HG02642 (cell line): Measurements from ENCODE around the gene CAMSAP2.
"Not testable (repeated sequence)": the region's sequence is repeated elsewhere in the genome, so short reads cannot be mapped to it uniquely, and the experiment has no call there.

Source experiments
- ATAC-seq: cut with Tn5 transposase; IDR thresholded peaks from one replicate; pipeline ENCODE4 v1.9.1; 2021; ENCODE audit warnings: mild to moderate bottlenecking; ENCODE audit not compliant: unreplicated experiment, poor library complexity

Gene CAMSAP2

DNA sequence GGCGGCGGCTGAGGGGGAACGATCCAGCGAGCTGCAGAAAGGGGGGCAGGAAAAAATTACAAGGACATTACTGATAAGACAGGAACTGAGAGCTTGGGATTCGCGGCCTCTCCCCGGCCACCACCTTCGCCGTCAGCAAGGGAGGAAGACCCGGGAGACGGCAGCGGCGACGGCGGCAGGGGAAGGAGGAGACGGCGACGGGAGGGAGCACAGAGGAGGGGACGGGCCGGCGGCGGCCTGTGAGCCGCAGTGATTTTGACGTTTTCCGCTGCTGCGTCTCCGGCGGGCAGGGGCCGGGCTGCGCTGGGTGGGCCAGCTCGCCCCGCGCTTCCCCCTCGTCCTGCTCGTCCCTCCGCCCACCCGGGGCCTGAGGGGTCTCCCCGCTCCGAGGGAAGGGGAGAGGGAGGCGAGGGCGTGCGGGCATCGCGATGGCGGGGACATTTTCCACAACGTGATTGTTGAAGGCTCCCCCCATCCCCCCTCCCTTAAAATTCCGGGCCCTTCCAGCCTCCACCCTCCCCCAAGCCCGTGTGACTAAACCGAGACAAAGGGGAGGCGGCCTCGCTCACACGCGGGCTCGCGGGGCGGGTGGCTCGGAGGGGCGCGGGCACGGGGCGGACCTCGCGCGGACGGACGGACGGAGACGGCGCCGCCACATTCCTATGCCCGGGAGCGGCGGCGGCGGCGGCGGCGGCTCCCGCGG is 407 bp downstream of the CAMSAP2 start:
- peak; percentile 68 for ATAC-seq

DNA sequence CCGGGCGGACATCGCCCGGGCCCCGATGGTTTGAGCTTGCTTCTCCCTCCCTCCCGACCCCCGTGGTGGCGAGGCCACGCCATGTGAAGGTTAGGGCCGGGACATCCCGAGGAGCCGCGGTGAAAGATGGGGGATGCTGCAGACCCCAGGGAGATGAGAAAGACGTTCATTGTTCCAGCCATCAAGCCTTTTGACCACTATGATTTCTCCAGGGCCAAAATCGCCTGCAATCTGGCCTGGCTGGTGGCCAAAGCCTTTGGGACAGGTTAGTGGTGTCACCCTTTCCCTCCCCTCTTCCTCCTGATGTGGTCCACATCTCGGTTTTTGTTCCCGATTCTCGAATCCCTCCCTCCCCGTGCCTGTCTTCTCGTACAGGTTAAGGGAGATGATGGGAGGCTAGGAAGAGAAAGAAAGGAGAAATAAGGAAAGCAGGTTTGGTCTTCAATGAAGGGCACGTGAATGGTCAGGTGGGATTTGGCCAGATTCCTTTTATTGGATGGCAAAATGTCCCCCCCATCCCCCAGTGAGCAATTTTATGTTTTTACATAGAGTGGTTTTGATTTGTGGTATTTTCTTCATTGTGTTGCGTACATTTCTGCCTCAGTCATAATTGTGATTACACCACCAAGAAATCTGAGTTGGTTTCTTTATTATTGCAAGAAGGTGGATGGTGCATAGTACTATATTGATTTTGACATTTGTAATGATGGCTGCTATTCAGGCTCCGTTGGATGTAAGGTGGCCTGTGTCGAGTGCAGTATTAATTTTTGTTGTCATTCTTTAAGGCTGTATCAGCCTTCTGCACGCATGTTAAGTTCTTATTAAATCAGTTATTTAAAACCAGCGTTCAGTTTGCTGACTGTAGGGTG is 1.2 kb downstream of the CAMSAP2 start:
- peak; percentile 19 for ATAC-seq

DNA sequence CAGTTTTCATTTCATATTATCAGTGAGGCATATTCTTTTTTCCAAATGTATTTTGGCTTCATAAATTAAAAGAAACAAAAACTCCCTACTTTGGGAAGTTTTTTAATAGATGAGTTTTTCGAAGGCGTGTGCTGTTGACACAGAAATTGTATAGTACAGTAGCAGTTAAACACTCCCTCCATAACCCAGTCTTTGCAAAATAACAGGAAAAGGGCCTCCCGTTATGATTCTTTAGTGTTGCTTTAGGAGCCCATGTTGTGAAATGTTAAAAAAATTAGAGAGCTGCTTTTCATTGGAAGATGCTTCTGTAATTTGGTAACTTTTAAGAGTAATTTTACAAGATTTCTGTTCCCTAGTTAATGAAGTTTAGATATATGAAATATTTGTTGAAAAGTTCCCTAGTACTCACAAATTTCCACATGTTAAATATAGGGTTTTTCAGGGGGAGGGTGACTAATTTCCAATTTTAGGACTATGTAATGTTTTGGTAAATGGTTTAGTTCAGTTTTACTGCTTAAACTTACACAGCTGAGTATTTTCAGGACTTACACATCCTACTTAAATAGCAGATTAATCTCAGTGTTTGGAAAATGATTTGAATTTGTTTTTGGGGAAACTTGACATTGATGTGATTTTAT is 2.0 kb downstream of the CAMSAP2 start:
- ATAC-seq, result no peak

DNA sequence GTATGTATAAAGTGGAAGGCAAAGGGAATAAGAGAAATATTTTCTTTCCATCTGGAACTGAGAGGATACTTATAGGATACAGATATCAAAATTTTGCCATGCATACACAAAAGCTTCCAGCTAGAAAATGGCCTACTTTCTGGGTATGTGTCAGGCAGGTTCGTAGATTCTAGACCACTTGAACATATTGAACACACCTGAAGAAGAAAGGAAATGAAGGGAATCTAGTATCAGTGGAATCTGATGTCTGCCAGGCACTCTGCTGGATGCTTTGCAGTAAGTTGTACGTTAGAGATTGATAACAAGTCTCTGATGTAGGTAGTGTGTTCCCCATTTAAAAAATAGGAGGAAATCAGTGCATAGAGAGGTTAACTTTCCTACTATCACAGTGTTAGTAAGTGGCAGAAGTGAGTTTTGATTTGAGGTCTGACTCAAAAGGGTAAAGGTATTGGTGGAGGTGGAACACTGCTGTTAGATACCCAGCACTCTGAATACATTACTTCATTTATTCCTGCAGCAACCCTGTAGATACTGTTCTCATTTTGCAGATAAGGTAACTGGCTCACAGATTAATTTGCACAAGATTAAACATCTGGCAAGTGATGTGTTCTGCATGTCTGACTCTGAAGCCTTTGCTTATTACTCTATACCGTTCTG is 3.0 kb downstream of the CAMSAP2 start:
- no peak for ATAC-seq

DNA sequence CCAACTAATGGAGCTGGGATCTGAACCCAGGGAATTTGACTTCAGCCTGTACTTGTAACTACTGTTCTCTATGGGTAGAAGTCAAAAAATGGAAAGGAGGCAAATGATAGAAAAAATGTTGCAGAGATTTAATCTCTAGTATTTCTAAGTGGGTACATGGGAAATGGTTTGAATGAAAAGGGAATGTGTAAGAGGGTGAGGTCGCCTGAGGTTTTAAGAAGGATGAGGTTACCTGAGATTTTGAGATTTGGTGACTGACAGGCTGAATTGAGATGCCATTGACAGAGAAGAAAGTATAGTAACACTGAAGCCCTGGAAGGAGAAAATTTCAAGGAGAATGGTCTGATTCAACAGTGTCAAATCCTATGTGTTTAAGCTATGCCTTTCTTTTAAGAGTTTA is 5.5 kb downstream of the CAMSAP2 start:
- no peak for ATAC-seq

DNA sequence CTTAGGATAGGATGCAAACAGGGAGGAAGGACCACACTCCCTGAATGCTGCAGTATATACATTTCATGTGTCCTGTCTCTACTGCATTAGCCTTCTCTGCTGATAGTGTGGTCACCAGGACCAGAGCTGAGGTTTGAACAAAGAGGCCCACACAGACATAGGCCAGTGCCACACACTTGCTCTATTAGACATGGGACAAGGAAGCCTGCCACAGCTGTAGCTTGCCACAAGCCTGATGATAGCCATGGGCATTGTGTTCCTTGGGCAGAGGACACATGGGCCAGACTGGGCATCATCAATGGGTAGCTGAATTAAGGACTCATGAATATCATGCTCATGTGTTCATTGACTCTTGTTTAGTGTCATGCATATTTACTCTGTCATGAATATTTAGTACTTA is 10.4 kb downstream of the CAMSAP2 start:
- ATAC-seq, result no peak

DNA sequence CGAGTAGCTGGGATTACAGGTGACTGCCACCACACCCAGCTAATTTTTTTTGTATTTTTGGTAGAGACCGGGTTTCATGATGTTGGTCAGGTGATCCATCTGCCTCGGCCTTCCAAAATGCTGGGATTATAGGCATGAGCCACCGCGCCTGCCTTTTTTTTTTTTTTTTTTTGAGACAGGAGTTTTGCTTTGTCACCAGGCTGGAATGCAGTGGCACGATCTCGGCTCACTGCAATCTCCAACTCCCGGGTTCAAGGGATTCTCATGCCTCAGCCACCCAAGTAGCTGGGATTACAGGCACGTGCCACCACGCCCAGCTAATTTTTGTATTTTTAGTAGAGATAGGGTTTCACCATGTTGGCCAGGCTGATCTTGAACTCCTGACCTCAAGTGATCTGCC is 12.1 kb downstream of the CAMSAP2 start:
- ATAC-seq, result not testable (repeated sequence)

DNA sequence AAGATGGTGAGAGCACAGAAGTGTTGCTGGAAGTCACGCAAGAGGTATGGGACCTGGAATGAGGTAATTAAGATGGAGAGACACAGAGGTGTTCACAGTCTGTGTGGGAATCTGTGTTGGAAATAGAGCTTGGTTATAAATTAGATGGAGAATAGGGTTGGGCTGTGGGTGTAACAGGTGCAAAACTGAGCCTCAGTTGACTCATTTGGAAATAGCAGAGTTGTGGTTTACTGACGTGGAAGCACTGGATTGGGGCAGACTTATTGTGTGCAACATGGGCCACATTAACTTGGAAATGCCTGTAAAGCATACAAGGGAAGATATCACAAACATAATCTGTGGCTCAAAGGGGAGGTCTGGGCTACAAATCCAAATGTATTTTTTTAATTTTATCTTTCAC is 13.0 kb downstream of the CAMSAP2 start:
- ATAC-seq, result peak; percentile 91

DNA sequence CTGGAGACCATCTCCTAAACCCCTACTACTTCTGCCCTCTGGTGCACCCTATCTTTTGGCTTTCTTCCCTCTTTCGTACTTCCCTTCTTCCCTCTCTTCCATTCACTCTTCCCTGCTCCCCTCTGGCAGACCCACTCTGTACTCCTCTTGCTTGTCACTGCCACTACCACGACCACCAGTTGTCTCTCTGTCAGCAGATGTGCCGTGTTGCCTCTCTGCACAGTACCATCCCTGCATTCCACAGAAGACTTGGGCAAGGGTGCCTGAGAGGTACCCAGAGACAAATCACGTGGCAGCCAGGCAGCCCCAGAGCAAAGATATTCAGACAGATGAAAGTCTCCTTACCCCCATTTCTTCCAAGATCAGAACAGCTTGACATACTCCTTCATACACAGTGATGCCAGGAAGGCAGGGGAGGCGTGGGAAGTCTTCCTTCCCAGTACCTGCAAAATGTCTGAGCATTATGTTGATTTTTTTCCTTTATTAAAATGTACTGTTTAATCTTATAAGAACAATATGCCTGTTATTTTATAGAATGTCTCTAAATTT is 15.0 kb downstream of the CAMSAP2 start:
- ATAC-seq, result no peak

DNA sequence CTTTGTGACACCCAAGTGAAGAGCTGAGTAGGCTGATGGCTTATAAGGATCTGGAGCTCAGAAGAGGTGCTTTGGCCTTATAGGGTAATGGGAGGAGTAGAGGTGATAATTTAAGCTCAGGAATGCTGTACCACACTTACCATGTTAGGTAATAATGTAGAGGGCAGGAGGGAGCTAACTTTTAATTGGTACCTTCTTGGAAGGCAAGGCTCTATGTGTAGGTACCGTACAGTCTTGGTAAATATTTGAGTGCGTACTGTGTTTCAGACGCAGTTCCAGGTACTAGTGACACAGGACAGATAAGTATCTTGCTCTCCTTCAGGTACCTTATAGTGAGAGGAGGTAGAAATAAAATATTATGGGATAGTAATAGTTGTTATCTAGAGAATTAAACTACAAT is 16.8 kb downstream of the CAMSAP2 start:
- ATAC-seq, result no peak

DNA sequence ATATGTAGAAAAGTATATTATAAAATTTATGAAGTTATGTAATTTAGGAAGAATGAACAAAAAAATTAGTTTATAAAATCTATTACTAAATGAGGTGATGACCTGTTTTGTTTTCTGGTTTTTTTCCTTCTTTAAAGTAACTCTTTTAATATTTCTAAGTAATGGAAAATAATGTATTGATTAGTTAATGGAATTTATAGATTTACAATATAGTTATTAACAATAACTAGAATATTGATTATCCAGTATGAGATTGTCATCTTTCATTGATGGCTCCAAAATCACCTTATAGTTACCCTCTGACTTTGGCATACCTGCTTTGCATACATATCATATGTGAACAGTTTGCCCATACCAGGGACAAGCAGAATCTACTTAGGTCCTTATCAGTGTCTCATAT is 23.4 kb downstream of the CAMSAP2 start:
- no peak for ATAC-seq

DNA sequence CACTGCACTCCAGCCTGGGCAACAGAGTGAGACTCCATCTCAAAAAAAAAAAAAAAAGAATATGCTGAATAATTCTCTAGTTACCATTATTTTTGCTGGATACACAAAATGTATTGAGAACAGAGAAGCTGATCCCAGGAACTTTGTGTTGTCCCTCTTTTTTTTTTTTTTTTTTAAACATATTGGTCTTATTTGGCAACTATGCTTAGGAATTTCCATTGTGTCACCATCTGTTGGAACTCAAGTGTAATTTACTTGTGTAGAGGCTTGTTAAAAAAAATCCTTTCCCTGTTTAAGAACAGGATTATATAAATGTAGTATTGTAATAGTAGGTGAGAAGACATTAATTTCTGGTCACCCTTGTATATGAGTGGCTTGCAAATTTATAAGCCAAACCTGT is 28.6 kb downstream of the CAMSAP2 start:
- no peak for ATAC-seq

DNA sequence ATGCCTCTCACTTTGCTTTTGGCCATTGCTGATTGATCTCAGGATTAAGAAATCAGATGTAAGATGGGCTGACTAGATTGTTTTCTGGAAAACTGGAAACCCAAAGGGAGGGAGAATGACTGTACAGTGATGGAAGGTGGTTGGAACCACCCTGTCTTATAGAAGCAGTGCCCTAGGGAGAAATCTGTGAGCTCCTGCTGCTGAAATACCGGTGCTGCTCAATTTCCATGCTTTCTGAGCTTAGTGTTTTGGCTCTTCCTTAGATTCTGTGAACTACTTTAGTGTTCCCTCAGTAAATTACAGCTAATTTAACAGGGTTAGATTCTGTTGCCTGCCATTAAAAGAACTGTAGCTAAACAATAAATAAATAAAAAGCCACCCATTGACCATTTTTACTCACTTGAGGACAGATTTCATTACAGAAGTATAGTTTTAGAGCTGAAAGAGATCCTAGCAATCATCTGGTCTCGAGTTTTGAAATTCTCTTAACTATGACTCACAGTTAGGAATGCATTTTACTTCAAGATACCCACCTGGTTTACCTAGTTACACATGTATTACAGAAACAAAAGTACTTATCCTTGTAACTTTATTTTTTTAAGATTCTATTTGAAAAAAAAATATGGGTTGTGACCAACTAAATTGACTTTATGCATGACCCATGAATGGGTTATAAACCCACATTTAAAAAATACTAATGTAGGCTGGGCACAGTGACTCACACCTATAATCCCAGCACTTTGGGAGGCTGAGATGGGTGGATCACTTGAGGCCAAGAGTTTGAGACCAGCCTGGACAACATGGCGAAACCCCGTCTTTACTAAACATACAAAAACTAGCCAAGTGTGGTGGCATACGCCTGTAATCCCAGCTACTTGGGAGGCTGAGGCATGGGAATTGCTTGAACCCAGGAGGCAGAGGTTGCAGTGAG is 33.2 kb downstream of the CAMSAP2 start:
- ATAC-seq, result no peak

DNA sequence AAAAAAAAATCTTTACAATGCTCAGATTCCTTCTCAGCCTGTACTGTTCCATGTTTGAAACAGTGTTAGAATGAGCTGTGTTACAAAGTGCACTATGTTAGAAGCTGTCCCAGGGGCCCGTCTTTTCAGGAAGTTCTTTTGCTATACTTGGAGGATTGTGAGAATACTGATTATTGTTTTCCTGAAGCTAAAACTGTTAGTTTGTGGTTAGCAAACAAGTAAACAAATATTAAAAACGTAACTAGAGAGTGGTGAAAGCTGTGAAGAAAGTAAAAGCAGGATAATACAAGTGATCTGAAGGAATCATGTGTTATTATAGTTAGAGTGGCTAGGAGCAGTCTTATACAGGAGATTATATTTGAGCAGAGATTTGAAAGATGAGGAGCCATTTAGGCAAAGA is 35.6 kb downstream of the CAMSAP2 start:
- no peak for ATAC-seq

DNA sequence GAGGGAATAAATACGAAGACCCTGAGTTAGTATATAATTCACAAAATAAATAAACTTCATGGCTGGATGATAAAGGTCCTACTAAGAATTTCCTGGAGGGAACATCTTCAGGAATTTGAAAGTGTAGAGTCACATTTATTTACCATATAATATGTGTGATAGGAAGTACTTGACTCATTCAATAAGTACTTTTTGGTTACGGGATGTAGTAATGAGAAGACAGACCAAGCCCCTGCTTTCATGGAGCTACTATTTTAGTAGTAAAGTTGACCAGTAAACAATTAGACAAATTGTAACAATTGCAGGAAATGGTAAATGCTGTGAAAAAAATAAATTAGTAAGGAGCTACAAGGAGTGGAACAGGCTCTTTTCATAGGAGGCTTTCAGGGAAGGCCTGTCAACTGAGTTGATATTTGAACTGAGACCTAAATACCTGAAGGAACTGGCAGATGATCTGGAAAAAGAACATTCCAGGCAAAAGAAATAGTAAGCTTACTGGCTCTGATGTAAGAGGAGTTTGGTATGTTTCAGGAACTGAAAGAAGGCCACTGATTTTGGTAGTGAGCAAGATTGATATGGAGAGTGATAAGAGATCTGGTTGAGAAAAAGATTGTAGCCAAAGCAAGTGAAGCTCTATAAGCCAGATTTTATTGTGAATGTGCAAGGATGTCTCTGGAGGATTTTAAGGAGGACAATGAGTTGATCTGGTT is 36.2 kb downstream of the CAMSAP2 start:
- ATAC-seq, result no peak

DNA sequence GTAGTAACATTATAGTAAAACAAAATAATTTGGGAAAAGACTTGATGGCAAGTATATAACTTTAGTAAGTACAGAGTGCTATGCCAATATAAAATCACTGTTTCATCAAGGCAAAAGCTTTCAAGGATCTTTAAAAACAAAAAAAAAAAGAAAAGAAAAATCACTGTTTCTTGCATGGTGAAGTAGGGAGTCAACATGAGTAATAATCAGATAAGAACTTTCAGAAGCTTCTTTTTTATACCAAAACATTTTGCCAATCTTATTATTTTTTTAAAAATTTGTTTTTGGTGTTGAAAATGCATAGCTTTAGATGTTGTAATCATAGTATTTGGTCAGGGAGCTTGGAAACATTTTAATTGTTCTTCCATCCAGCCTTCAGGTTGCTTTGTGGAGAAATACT is 37.2 kb downstream of the CAMSAP2 start:
- ATAC-seq, result no peak

DNA sequence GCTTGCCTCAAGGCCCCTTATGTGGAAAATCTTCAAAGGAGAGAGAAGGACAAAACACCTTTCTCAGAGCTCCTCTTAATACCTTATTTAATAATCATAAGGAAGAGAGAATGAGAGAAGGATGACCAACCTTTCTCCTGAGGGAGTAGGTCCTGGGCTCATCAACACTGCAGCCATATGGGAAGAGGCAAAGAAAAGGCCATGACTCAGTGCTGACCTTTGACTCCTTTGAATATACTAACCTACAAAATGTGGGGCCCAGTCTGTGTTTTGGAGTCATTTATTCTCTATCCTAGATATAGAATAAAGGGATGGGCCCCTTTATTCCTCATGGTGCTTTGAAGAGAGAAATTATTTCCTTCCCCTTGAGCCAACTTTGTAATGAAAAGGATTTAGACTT is 38.3 kb downstream of the CAMSAP2 start:
- no peak for ATAC-seq

DNA sequence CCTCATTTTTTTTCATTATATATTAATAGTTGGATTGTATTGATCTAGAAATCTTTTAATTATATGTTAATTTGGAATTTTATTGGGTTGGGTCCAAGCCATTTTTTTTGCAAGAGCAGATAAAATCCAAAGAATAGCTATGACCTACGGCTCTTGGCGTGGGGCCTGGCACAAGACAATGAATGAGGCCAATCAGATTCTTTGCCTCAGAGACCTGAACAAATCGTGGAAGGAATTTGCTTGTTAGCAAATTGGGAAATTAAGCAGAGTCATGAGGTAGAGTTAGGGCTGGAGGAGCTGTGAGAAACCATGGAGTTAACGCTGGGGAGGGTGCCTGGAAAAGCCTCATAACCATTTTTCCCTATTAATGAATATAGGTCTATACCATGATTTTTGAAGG is 40.1 kb downstream of the CAMSAP2 start:
- no peak for ATAC-seq

DNA sequence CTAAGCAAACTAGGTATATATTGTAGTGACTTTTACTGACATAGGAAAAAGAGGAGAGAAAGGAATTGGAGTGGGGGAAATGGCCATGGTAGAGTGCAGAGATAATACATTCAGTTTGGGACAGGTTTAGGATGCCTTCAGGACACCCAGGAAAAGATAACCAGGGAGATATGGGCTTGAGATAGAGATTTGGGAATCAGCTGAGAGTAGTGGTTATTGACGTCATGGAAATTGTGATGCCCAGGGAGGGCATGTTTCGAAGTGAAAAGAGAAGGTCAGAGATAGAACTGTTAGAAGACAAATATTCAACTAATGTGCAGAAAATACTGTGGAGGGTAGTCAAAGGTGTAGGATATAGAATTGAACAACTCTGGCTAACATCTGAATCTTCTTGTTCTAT is 40.6 kb downstream of the CAMSAP2 start:
- no peak for ATAC-seq
